ENCODE results near the gene CLMP. TPM values are rescaled to one million over a fixed set of nuclear protein-coding genes. Genes with fewer than 3 reads are reported as not detected.
A peak's percentile ranks its signal among the peaks of the same experiment; 100 is the strongest.

The CLMP gene
- total and polyA plus RNA-seq, 2 experiments from 2014 or later = 7.1 to 18.4 TPM

- TF ChIP-seq ZNF331 (CRISPR knock-in tag; IDR thresholded peaks at IDR 0.05; ENCODE audit: low read depth) = no peak
- TF ChIP-seq CREB1 (CRISPR knock-in tag; IDR thresholded peaks at IDR 0.05; ENCODE audit: low read depth) = no peak
- TF ChIP-seq NANOG (IDR thresholded peaks at IDR 0.05; ENCODE audit: borderline replicate concordance) = no peak
- TF ChIP-seq CTCF (conservative IDR thresholded peaks at IDR 0.05; ENCODE audit: low read depth in 2 of 2) = no peak
- TF ChIP-seq EZH2 (IDR thresholded peaks at IDR 0.05; ENCODE audit: low read depth, unreplicated experiment) = no peak
- TF ChIP-seq ETS1 (IDR thresholded peaks at IDR 0.05) = no peak
- no peak for TF ChIP-seq ZNF114 (CRISPR knock-in tag; IDR thresholded peaks at IDR 0.05)
Observed at GRCh38 chr11:123180166-123180565, 14.9 kb downstream of the CLMP start (continued).

GRCh38 chr11:123179586-123179985 is 15.5 kb downstream of the CLMP start:
- Mint-ChIP-seq H3K27me3 (ENCODE audit: insufficient read depth, low read depth, poor library complexity) (peaks cover 1% of the 10 kb centered on the region), H3K36me3 (ENCODE audit: low read depth) (peaks cover 19% of the 10 kb centered on the region), H3K4me1 (peaks cover 58% of the 10 kb centered on the region), H3K4me3 (no peak overlapping the region), H3K27ac (no peak overlapping the region), H3K9me3 (peaks cover 6% of the 10 kb centered on the region; the same call in 1 of the 3 replicates)
- Histone ChIP-seq H4K20me1 (replicated peaks; ENCODE audit: insufficient read depth) (no peaks in the 10 kb centered on the region), H2AFZ (no peak overlapping the region), H3K79me2 (replicated peaks; ENCODE audit: insufficient read depth) (peaks cover 18% of the 10 kb centered on the region), H3K4me3 (no peak overlapping the region), H3K4me2 (peak overlapping the region; percentile 7; the same call in 1 of the 2 replicates), H3K27ac (ENCODE audit: low read depth) (peak overlapping the region; percentile 47; the same call in 1 of the 2 replicates), H3F3A (replicated peaks; ENCODE audit: low read depth) (peaks cover 12% of the 10 kb centered on the region; the same call in 1 of the 2 replicates), H3K27me3 (ENCODE audit: insufficient read depth) (no peaks in the 10 kb centered on the region), H3K9me2 (ENCODE audit: insufficient read depth) (no peaks in the 10 kb centered on the region), H3K4me1 (ENCODE audit: insufficient read depth) (peaks cover 57% of the 10 kb centered on the region), H3K36me3 (ENCODE audit: insufficient read depth) (no peaks in the 10 kb centered on the region)
- ATAC-seq (no peak), DNase-seq (ENCODE audit: low spot score) (no peak)
- TF ChIP-seq NANOG (IDR thresholded peaks at IDR 0.05; ENCODE audit: borderline replicate concordance) = no peak
- no peak for TF ChIP-seq CREB1 (CRISPR knock-in tag; IDR thresholded peaks at IDR 0.05; ENCODE audit: low read depth)
- no peak for TF ChIP-seq CTCF (conservative IDR thresholded peaks at IDR 0.05; ENCODE audit: low read depth in 2 of 2)
- no peak for TF ChIP-seq EZH2 (IDR thresholded peaks at IDR 0.05; ENCODE audit: low read depth, unreplicated experiment)

GRCh38 chr11:123178186-123178585 is 16.9 kb downstream of the CLMP start:
- H3K9me3 Mint-ChIP-seq = peaks cover 6% of the 10 kb centered on the region; the same call in 1 of the 3 replicates
- no peak overlapping the region for H3K4me3 Mint-ChIP-seq
- no peaks in the 10 kb centered on the region for H3K27me3 ChIP-seq (ENCODE audit: insufficient read depth)
- no peak overlapping the region for H3K27ac Mint-ChIP-seq
- H4K20me1 ChIP-seq (replicated peaks; ENCODE audit: insufficient read depth) = no peaks in the 10 kb centered on the region
- peaks cover 56% of the 10 kb centered on the region for H3K4me1 Mint-ChIP-seq
- H3K27me3 Mint-ChIP-seq (ENCODE audit: insufficient read depth, low read depth, poor library complexity) = peaks cover 1% of the 10 kb centered on the region
- ATAC-seq (no peak), DNase-seq (ENCODE audit: low spot score) (no peak)
- H3K79me2 ChIP-seq (replicated peaks; ENCODE audit: insufficient read depth) = peaks cover 16% of the 10 kb centered on the region
- peaks cover 55% of the 10 kb centered on the region for H3K4me1 ChIP-seq (ENCODE audit: insufficient read depth)
- H3K4me2 ChIP-seq = peak overlapping the region; percentile 7; the same call in 1 of the 2 replicates
- peak overlapping the region; percentile 4 for H3K27ac ChIP-seq (ENCODE audit: low read depth)
- H2AFZ ChIP-seq = no peak overlapping the region
- no peaks in the 10 kb centered on the region for H3K9me2 ChIP-seq (ENCODE audit: insufficient read depth)
- H3K36me3 ChIP-seq (ENCODE audit: insufficient read depth) = no peaks in the 10 kb centered on the region
- H3K36me3 Mint-ChIP-seq (ENCODE audit: low read depth) = peaks cover 19% of the 10 kb centered on the region
- H3K4me3 ChIP-seq = no peak overlapping the region
- peaks cover 12% of the 10 kb centered on the region; the same call in 1 of the 2 replicates for H3F3A ChIP-seq (replicated peaks; ENCODE audit: low read depth)
- no peak for TF ChIP-seq POLR2AphosphoS5 (IDR thresholded peaks at IDR 0.05; ENCODE audit: low read depth)
- TF ChIP-seq CREB1 (CRISPR knock-in tag; IDR thresholded peaks at IDR 0.05; ENCODE audit: low read depth) = no peak
- no peak for TF ChIP-seq ETS1 (IDR thresholded peaks at IDR 0.05)
- TF ChIP-seq JUNB (IDR thresholded peaks at IDR 0.05; ENCODE audit: unreplicated experiment) = no peak
- TF ChIP-seq ZNF331 (CRISPR knock-in tag; IDR thresholded peaks at IDR 0.05; ENCODE audit: low read depth) = no peak
- TF ChIP-seq EZH2phosphoT487 (IDR thresholded peaks at IDR 0.05; ENCODE audit: unreplicated experiment) = no peak
- TF ChIP-seq REST (IDR thresholded peaks at IDR 0.05; ENCODE audit: unreplicated experiment) = no peak
- TF ChIP-seq EZH2 (IDR thresholded peaks at IDR 0.05; ENCODE audit: low read depth, unreplicated experiment) = no peak
